Measurements from ENCODE around the gene HTR3E. TPM values are rescaled to one million over a fixed set of nuclear protein-coding genes. Genes with fewer than 3 reads are reported as not detected.
"Not testable (repeated sequence)": the region's sequence is repeated elsewhere in the genome, so short reads cannot be mapped to it uniquely, and the experiment has no call there.

The HTR3E gene
- total RNA-seq, 2 experiments from 2014 or later, result not detected

DNA sequence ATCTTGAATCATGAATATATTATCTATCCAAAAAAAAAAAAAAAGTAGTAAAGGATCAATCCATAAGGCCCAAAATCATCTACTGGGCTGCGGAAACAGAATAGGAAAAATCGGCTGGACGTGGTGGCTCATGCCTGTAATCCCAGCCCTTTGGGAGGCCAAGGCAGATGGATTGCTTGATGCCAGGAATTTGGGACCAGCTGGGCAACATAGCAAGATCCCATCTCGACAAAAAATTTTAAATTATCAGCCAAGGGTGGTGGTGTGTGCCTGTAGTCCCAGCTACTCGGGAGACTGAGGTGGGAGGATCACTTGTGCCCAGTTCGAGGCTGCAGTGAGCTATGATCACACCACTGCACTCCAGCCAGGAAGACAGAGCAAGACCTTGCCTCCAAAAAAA is 52.3 kb downstream of the HTR3E start:
- Histone ChIP-seq H3K27ac (ENCODE audit: low read depth, low read length, poor library complexity, severe bottlenecking) (no peak overlapping the region), H3K36me3 (ENCODE audit: insufficient read depth, low read length) (peaks cover 31% of the 10 kb centered on the region), H3K79me2 (ENCODE audit: insufficient read depth, low read depth, low read length) (no peaks in the 10 kb centered on the region), H3K9me3 (ENCODE audit: low read length) (no peaks in the 10 kb centered on the region), H2AFZ (ENCODE audit: low read length) (no peak overlapping the region), H4K20me1 (ENCODE audit: insufficient read depth, low read length) (no peaks in the 10 kb centered on the region), H3K4me2 (ENCODE audit: low read length) (no peak overlapping the region), H3K4me3 (ENCODE audit: low read depth, low read length, poor library complexity, severe bottlenecking) (no peak overlapping the region), H3K4me1 (ENCODE audit: insufficient read depth, low read length, poor library complexity, severe bottlenecking) (peaks cover 17% of the 10 kb centered on the region), H3K9me2 (ENCODE audit: insufficient read depth, low read length) (no peaks in the 10 kb centered on the region)
- TF ChIP-seq, protein P1, sequence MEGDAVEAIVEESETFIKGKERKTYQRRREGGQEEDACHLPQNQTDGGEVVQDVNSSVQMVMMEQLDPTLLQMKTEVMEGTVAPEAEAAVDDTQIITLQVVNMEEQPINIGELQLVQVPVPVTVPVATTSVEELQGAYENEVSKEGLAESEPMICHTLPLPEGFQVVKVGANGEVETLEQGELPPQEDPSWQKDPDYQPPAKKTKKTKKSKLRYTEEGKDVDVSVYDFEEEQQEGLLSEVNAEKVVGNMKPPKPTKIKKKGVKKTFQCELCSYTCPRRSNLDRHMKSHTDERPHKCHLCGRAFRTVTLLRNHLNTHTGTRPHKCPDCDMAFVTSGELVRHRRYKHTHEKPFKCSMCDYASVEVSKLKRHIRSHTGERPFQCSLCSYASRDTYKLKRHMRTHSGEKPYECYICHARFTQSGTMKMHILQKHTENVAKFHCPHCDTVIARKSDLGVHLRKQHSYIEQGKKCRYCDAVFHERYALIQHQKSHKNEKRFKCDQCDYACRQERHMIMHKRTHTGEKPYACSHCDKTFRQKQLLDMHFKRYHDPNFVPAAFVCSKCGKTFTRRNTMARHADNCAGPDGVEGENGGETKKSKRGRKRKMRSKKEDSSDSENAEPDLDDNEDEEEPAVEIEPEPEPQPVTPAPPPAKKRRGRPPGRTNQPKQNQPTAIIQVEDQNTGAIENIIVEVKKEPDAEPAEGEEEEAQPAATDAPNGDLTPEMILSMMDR (conservative IDR thresholded peaks at IDR 0.05; ENCODE audit: low read length), result no peak
- TF ChIP-seq EZH2phosphoT487 (IDR thresholded peaks at IDR 0.05; ENCODE audit: borderline replicate concordance, low read depth, low read length), result no peak
- ChIA-PET POLR2A (interaction anchor here (0.6 to 1.4 kb wide), 6 partner anchors 13 to 134 kb away, joined by 3 to 9 read pairs (median 3); no protein-coding TSS in a partner anchor), CTCF (ENCODE audit: unreplicated experiment) (no interaction called here)
- intact Hi-C loops (cut with micrococcal nuclease; ENCODE audit: unreplicated experiment), result no loop called here
- BruUV-seq (replicated peaks), result no TSS peak
- DNase-seq (ENCODE audit: low spot score), result no peak

DNA sequence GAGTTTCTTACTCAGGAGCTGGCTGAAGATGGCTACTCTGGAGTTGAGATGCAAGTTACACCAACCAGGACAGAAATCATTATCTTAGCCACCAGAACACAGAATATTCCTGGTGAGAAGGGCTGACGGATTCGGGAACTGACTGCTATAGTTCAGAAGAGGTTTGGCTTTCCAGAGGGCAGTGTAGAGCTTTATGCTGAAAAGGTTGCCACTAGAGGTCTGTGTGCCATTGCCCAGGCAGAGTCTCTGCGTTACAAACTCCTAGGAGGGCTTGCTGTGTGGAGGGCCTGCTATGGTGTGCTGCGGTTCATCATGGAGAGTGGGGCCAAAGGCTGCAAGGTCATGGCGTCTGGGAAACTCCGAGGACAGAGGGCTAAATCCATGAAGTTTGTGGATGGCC is 52.9 kb downstream of the HTR3E start:
- H3K27ac ChIP-seq (ENCODE audit: low read depth, low read length, poor library complexity, severe bottlenecking); BruUV-seq (replicated peaks); H3K9me3 ChIP-seq (ENCODE audit: low read length); DNase-seq (ENCODE audit: low spot score); H3K79me2 ChIP-seq (ENCODE audit: insufficient read depth, low read depth, low read length); H3K4me3 ChIP-seq (ENCODE audit: low read depth, low read length, poor library complexity, severe bottlenecking); H2AFZ ChIP-seq (ENCODE audit: low read length); H4K20me1 ChIP-seq (ENCODE audit: insufficient read depth, low read length); H3K9me2 ChIP-seq (ENCODE audit: insufficient read depth, low read length); intact Hi-C loops (cut with micrococcal nuclease; ENCODE audit: unreplicated experiment); H3K4me2 ChIP-seq (ENCODE audit: low read length); CTCF ChIA-PET (ENCODE audit: unreplicated experiment): not testable (repeated sequence)
- POLR2A ChIA-PET, result interaction anchor here (0.6 to 0.9 kb wide), 2 partner anchors 105 to 1244 kb away, joined by 3 to 4 read pairs; no protein-coding TSS in a partner anchor
- Histone ChIP-seq H3K36me3 (ENCODE audit: insufficient read depth, low read length) (peaks cover 25% of the 10 kb centered on the region), H3K4me1 (ENCODE audit: insufficient read depth, low read length, poor library complexity, severe bottlenecking) (peaks cover 20% of the 10 kb centered on the region)

DNA sequence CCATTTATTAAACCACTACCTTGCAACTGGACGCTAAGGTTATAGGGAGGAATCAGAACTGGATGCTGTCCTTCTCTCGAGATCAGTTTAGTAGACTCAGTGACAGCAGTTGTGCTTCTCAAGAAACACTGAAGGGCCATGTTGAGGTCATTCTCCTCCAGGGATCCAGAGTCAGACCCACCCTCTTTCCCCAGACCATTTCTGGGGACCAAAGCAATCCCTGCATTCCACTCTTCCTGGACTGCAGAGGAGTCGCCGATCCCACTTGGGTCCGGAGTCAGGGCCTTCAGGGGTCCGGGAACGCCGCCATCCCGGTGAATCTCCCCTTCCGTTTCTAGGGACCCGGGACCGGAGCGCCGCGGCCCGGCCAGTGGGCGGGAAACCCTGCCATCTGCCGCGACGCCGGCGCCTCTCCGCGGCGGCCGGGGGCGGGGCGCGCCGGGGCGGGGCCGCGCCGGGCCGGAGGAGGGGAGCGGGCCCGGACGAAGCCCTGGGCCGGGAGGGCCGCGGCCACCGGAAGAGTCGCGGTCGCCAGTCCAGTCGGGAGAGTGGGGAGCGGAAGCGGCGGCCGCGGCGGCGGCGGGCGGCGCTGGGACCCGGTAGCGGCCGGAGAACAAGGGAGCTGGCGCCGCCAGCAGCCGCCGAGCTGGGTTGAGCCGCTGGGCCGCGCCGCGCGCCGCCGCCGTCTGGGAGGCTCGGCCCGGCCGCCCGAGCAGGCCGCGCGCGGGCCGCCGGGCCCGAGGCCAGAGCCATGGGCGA is 58.2 kb downstream of the HTR3E start, which contains the start of gene DVL3:
DVL3 (plus strand) TSS at position 493 of the 759 bp plus-strand sequence; CDS start at position 752, 259 bp downstream.
- H3K9me3 ChIP-seq (ENCODE audit: low read length), result no peaks in the 10 kb centered on the region
- no peaks in the 10 kb centered on the region for H3K9me2 ChIP-seq (ENCODE audit: insufficient read depth, low read length)
- no peaks in the 10 kb centered on the region for H4K20me1 ChIP-seq (ENCODE audit: insufficient read depth, low read length)
- no peaks in the 10 kb centered on the region for H3K36me3 ChIP-seq (ENCODE audit: insufficient read depth, low read length)
- peaks cover 23% of the 10 kb centered on the region for H3K4me1 ChIP-seq (ENCODE audit: insufficient read depth, low read length, poor library complexity, severe bottlenecking)
- TSS peak; percentile 68 for BruUV-seq (replicated peaks)
- peak within 1 kb of the TSS; percentile 90 for H2AFZ ChIP-seq (ENCODE audit: low read length)
- peak within 1 kb of the TSS; percentile 99 for H3K4me2 ChIP-seq (ENCODE audit: low read length)
- H3K27ac ChIP-seq (ENCODE audit: low read depth, low read length, poor library complexity, severe bottlenecking), result peak within 1 kb of the TSS; percentile 52
- intact Hi-C loops (cut with micrococcal nuclease; ENCODE audit: unreplicated experiment), result loop anchor here (1.0 to 5.0 kb wide), 2 partner anchors 19 to 157 kb away; partner anchors contain the start of genes AP2M1 and EIF4G1
- POLR2A ChIA-PET, result interaction anchor here (0.6 to 3.1 kb wide), 6 partner anchors 11 to 107 kb away, joined by 3 to 20 read pairs (median 4); partner anchors contain the start of genes ABCF3 and EIF2B5
- CTCF ChIA-PET (ENCODE audit: unreplicated experiment), result no interaction called here
- peak; percentile 74 for DNase-seq (ENCODE audit: low spot score)
- H3K79me2 ChIP-seq (ENCODE audit: insufficient read depth, low read depth, low read length), result peaks cover 31% of the 10 kb centered on the region
- TF ChIP-seq EZH2phosphoT487 (IDR thresholded peaks at IDR 0.05; ENCODE audit: borderline replicate concordance, low read depth, low read length), result no peak
- TF ChIP-seq, protein P1 (conservative IDR thresholded peaks at IDR 0.05; ENCODE audit: low read length), result no peak
- H3K4me3 ChIP-seq (ENCODE audit: low read depth, low read length, poor library complexity, severe bottlenecking), result peak within 1 kb of the TSS; percentile 92

Measured in OCI-LY7 (cell line).